Inflammatory macrophage treated with lipopolysaccharide for 4 hours (primary cell): Measurements from ENCODE around the gene AQR.
"Not testable (repeated sequence)": the region's sequence is repeated elsewhere in the genome, so short reads cannot be mapped to it uniquely, and the experiment has no call there.

Experiments
- DNase-seq: peaks from one replicate; pipeline ENCODE4 v3.0.0-alpha.2; 2020

AQR gene

GRCh38 chr15:34969340-34970097 lies at the start of gene AQR:
AQR (minus strand) TSS chr15:34969742; CDS start chr15:34969613, 129 bp downstream.
- DNase-seq, result peak; percentile 99

- no peak for DNase-seq
Measured at GRCh38 chr15:35014241-35014640, 44.7 kb upstream of the AQR start.

DNA sequence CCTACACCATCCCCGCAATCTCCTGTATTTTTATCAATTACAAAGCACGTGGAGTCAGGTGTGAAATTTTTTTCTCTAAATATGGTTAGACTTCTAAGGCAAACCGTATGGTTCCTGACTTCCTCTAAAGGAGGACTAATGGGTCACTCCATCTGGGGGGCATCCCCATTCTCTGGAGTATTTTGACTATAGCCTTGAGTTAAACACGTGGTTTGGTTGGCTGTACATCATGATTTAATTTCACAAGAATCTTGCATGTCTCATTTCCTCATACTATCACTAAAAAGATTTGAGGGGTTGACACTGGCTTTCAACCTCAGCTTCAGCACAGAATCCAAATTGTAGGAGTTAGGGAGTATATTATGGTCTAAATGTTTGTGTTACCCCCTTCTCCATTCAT lies 43.8 kb upstream of the AQR start:
- DNase-seq, result peak; percentile 53

- DNase-seq, result no peak
Measured at GRCh38 chr15:35007397-35007796, 37.9 kb upstream of the AQR start.

GRCh38 chr15:35005933-35006332 lies 36.4 kb upstream of the AQR start:
- no peak for DNase-seq

- DNase-seq, result no peak
Measured at GRCh38 chr15:35003928-35004327, 34.4 kb upstream of the AQR start.

DNA sequence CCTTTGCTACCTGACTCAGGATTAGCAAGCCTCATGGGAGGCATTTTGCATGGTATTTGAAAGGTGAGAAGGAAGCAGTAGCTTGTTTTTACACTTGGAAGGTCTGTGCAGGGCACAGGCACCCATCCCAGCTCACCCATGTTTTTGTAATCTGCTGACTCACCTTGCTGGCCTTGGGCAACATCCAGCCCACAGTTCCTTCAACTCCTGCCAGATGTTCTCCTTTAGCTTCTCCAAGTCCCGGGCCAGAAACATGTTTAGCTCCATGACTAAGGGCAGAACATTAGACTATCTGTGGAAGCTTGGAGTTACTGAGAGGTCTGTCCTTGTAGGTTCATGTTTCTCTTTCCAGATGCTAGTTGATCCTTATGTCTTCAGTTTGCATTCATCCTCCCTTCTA lies 31.0 kb upstream of the AQR start:
- no peak for DNase-seq

DNA sequence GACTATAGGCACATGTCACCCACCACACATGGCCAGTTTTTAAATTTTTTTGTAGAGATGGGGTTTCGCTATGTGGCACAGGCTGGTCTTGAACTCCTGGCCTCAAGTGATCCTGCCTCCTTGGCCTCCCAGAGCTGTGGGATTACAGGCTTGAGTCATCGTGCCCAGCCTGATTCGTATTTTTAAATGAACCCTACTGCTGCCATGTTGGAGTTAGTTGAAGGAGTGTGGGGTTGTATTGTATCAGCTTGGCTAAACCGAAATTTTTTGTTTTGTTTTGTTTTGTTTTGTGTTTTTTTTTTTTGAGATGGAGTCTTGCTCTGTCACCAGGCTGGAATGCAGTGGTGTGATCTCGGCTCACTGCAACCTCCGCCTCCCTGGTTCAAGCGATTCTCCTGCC lies 30.4 kb upstream of the AQR start:
- DNase-seq, result no peak

DNA sequence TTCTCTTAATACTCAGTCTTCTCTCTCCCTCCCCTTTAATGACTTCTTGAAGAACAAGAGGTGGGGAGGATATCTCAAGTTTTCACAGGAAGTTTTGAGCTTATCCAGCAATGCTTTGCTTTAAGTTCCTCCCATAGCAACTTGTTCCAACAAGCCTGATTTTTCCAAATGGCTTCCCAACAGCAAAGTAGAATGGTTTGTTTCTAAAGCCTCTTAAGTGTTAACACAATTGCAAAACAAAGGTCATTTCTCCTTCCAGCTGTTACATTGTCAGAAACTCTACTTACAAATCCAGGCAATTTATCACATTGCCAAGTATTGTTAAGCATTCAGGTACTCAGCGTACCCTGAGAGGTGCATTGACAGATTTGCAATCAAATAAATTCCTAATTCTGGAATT lies 25.4 kb upstream of the AQR start:
- DNase-seq, result no peak

DNA sequence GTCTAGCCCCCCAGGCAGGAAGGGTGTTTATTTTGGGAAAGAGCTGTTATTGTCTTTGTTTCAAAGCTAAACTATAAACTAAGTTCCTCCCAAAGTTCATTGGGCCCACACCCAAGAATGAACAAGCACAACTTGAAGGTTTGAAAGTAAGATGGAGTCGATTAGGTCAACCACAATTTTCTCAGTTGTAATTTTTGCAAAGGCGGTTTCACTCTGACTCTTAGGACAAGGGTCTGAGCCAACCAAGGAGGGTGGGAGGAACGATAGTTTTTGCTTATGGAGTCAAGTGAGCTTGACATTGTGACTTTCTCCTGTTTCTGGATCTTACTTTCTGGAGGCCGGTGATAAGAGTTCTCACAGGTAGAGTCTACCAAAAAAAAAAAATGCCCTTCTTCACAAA lies 24.3 kb upstream of the AQR start:
- DNase-seq, result no peak

GRCh38 chr15:34993412-34993811 lies 23.9 kb upstream of the AQR start:
- no peak for DNase-seq

DNA sequence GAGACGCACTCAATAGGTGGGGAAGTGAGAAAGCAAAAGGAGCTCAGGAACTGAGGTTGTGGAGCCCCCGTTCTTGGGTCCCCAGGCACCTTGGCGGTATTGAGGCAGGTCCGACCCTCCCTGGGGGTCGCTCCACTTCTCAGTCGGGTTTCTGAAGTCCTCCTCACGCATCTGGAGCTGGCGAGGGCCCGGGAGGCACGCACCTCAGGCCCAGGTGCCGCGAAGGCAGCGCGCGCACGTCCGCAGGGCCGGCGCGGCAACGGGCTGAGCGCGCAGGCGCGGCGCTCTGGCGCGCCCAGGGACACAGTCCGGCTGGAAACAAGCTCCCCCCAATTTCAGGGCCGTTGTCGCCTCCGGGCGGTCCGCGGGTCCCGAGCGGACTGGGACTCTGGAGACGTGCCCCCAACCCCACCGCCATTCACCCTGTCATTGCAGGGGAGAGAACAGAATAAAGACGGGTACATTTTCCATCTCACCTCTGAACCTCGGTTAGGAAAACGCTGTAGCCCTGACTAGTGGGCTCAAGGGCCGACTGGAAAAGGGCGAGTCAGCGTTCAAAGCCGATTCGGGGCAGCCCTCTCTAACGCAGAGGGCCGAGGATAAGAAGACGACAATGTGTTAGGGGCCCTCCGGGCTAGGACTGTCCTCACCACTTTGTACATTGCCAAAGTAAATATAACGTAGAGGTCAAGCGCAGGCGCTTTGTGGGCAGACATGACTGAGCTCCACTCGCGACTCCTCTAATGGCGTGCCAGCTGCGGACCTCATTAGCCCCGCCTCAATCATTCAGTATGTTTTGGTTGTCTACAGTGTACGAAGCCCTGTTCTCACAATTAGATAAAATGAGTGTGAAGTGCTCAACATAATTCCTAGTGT lies 18.7 kb upstream of the AQR start, which contains the start of gene ZNF770:
ZNF770 (minus strand) TSS at position 261 of the 876 bp plus-strand sequence. CDS start 4,853 bp downstream, outside the sequence.
- DNase-seq, result peak; percentile 71

DNA sequence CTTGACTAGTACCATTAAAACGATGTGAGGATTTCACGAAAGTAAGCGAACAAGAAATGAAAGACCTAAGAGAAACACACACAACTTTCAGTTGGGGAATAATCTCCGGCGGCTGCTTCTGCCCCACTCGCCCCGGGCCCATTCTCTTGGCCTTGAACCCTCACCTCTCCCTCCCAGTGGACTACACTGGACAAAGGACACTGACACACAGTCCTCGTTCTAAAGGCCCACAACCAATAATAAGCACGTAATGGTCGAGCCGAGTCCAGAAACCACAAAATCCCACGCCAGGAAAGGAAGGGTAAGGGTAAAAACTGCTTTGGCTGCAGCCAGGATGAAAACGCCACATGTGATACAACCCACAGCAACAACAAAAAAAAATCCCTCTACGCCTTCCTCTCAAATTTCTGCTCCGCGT lies 18.1 kb upstream of the AQR start:
- no peak for DNase-seq

DNA sequence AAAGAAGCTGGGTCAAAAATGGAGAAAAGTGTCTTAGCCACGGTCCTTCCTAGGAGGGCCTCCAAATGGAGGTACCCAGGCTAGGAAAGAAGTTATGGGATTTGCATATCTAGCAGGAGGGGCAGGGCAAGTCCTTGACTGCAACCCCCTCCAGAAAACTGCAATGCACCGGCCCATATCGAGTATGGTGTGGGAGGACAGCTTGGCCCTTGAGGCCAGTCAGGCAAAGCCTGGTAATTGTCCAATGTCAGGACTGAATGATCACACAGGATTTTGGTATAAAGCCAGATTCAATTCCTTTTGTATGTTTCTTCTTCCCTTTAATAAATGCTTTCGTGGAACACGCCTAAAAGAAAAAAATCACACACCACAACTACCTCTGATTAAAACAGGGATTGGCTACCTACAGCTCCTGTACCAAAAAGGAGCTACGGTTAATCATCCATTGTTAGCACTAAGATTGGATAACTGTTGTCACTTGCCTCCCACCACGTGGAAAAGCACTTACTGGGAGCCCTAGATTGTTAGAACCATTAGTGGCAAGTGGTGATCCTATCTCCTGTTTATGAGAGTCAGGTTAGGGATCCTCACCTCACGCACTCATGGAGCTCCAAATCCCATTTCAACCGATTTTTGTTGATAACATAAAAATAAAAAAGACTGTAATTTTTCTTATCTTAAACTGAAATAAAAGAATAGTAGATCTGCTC lies 17.4 kb upstream of the AQR start:
- no peak for DNase-seq

GRCh38 chr15:34986326-34986725 lies 16.8 kb upstream of the AQR start:
- no peak for DNase-seq

DNA sequence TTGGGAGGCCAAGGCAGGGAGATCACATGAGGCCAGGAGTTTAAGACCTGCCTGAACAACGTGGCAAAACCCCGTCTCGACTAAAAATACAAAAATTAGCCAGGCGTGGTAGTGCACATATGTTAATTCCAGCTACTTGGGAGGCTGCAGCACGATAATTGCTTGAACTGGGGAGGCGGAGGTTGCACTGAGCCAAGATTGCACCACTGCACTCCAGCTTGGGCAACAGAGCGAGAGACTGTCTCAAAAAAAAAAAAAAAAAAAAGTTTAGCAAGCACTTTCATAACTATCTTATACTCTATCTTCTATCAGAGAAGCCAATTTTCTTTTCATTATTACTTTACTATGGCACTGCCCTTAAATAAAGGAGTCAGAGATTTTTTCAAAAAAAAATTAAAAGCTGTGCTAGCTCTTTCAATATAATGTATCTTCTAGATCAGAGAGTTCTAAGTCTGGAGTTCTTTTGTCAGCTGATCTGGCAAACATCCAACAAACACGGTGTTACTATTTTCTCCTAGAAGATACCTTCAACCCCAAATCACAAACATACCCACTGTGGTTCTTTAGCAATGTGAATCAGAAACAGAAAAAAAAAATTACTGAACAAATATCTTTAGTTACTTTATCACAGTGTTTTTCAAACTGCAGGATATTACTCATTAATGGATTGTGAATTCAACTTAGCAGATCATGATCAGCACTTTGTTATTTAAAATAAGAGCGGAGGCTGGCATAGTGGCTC lies 15.5 kb upstream of the AQR start:
- peak; percentile 31 for DNase-seq

- no peak for DNase-seq
Measured at GRCh38 chr15:34976743-34977142, 7.2 kb upstream of the AQR start.

DNA sequence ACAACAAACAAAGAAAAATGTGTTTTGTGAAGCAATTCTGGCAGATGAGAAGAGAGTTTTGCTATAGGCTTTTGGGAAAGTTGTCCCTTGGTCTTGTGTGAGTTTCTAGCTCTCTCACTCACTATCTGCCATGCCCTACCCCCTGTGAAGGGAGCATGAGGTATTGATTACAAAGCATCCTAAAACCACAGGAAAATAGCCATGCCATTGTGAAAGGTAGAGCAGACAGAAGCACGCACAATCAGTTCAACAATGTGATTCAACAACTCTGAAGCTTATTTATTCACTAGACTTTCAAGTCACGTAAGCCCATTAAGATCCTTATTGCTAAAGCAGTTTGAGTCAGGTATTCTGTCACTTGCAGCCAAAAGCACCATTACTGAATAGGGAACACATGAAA lies 6.5 kb upstream of the AQR start:
- no peak for DNase-seq

GRCh38 chr15:34973512-34973911 lies 4.0 kb upstream of the AQR start:
- no peak for DNase-seq

DNA sequence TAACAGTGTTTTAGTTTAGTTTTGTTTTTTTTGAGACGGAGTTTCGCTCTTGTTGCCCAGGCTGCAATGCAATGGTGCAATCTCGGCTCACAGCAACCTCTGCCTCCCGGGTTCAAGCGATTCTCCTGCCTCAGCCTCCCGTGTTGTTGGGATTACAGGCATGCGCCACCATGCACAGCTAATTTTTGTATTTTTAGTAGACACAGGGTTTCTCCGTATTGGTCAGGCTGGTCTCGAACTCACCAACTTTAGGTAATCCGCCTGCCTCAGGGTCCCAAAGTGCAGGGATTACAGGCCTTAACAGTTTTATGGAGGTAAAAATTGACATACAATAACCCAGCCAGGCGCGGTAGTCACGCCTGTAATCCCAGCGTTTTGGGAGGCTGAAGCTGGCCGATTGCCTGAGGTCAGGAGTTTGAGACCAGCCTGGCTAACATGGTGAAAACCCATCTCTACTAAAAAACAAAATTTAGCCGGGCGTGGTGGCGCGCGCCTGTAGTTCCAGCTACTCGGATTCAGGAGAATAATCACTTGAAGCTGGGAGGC lies 629 bp upstream of the AQR start:
- DNase-seq, result not testable (repeated sequence)

DNA sequence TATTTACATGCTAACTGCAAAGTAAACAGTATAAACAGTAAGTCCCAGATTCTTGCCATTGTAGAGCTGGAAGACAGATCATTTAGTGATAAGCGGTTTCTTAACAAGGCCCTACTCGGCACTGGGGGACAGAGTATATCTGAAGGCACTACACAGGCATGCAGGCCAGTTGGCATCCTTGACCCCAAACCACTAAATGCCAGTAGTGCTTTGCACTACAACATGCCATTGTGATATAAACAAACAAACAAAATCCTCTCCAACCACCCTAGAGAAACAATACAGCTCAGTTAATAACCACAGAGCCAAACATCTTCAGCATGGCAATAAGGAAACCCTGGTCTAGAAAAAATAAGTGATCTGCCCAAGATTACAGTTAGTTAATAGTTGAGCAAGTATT lies 5.3 kb downstream of the AQR start:
- DNase-seq, result no peak

GRCh38 chr15:34953851-34954250 lies 15.7 kb downstream of the AQR start:
- DNase-seq, result no peak
